Heart left ventricle (tissue), 13 donors: ENCODE measurements around the gene DENND6B.

Experiments
- CTCF ChIP-seq, 12 donors: fragments of 200-600 bp; sonication (generic) in 4 of 12; IDR thresholded peaks; one replicate each; pipeline versions ENCODE4 v1.5.0 to v1.8.0; 2018 to 2022; ENCODE audit warnings: antibody characterized with exemption in 12 of 12, mild to moderate bottlenecking in 5 of 12
- POLR2A ChIP-seq, 2 donors: fragments of 450-650 bp; IDR thresholded peaks; one replicate each; pipeline ENCODE4 v1.6.1; 2017; ENCODE audit warnings: antibody characterized with exemption in 2 of 2, mild to moderate bottlenecking in 2 of 2, moderate library complexity in 2 of 2
- donor health status: ischemic (EF 13 %, LVEDD 7.1; RV severe dilation, severe dysfunction).
- donor health status: DM: no; HTN: yes; CAD: no.
- donor health status: DM: no; HTN: no; CAD: no.
- donor health status: ischemic (EF 25% LVEDD 6.9; RV normal size, moderate dysfunction).
- donor health status: ischemic (EF 25% LVEDD 5.7; RV mildly dilated, moderate dysfunction).
- donor health status: ischemic (EF 35%, LVEDD 5.7; RV mildly dilated, moderate dysfunction).
- donor health status: nonischemic (EF 11% LVEDD 7.7; RV severe dilation, severe dysfunction).
- donor health status: DM: yes; HTN: yes; CAD: no.
- donor health status: PGD.
- donor health status: ischemic (EF 29% LVEDD 5.4; RV normal size, mild dysfunction).
- donor health status: nonischemic (EF 23%, LVEDD 6.1; RV moderate dilation, normal function).

DNA sequence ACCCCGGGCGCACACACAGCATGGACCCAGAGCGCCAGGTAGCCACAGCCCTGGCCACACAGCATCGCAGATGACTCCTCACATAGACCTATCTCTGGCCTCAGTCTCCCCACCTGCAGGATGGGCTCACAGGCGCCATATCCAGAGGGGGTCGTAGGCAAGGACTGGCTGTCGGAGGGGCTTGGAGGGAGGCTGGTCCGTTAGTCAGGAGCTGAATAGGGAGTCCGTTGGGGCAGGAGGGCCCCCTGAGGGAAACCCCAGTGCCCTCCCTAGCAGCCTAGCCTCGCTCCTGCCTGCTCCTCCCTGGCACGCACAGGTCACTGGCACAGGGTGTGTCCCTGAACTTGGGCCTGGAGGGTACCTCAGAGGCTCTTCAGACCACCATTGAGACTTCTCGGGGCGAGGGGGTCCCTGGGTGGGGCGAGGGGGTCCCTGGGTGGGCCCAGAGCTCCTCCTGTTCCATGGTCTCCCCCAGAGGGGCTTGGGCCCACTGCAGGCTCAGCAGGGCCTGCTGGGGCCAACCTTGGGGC lies 21.4 kb downstream of the DENND6B start:
- TF ChIP-seq CTCF (IDR thresholded peaks at IDR 0.05), result no peak
- no peak for TF ChIP-seq POLR2A (IDR thresholded peaks at IDR 0.05)
